ENCODE measurements around the gene NSG2. TPM values are rescaled to one million over a fixed set of nuclear protein-coding genes. Genes with fewer than 3 reads are reported as not detected.
"Not testable (repeated sequence)": the region's sequence is repeated elsewhere in the genome, so short reads cannot be mapped to it uniquely, and the experiment has no call there.

Gene NSG2
- total RNA-seq, 1 donor from 2014 or later, result not detected

DNA sequence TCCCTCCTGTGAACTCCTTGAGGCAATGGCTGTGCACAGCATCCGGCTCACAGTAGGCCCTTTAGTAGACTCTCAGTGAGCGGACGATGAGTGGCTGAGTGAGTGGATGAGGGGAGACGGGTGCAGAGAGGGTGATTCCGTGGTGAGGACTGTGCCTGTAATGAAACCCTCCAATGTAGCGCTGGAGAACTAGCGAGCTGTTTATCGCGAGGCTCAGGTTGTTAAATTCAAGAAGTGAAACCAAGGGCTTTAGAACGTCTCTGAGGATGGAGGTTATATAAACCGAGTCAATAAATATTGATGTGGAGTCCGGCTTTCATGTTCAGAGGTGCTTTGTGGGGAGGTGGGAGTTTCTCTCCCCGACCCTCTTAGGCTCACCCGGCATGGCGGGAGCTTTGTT is 53.2 kb downstream of the NSG2 start:
- intact Hi-C loops (cut with micrococcal nuclease), result no loop called here

GRCh38 chr5:174100490-174100889 is 55.0 kb downstream of the NSG2 start:
- intact Hi-C loops (cut with micrococcal nuclease), result no loop called here

DNA sequence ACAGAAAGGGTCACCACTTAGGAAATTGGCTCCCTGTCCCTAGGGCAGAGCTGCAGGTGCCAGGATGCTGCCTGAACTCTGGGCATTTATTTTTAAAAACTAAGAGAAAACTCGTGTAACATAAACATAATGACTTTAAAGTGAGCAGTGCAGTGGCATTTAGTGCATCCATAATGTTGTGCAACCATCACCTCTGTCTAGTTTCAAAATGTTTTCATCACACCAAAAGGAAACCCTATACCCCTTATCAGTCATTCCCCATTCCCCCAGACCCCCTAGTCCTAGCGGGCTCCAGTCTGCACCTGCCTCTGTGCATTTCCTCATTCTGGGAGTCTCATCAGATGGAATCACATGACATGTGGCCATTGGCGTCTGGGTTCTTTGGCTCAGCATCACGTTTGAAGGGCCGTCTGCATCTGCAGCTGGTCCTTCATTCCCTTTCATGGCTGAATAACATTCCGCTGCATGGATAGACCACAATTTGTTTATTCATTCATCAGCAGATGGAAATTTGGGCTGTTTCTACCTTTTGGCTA is 55.8 kb downstream of the NSG2 start:
- intact Hi-C loops (cut with micrococcal nuclease), result no loop called here

- intact Hi-C loops (cut with micrococcal nuclease), result not testable (repeated sequence)
These were observed 57.1 kb downstream of the NSG2 start for GRCh38 chr5:174102574-174102973.

GRCh38 chr5:174106997-174107655 is 61.6 kb downstream of the NSG2 start:
- intact Hi-C loops (cut with micrococcal nuclease), result no loop called here

- intact Hi-C loops (cut with micrococcal nuclease), result no loop called here
These were observed 63.2 kb downstream of the NSG2 start for GRCh38 chr5:174108745-174109144.

GRCh38 chr5:174109698-174110260 is 64.3 kb downstream of the NSG2 start:
- intact Hi-C loops (cut with micrococcal nuclease), result no loop called here

GRCh38 chr5:174110310-174110709 is 64.8 kb downstream of the NSG2 start:
- intact Hi-C loops (cut with micrococcal nuclease), result no loop called here

- intact Hi-C loops (cut with micrococcal nuclease), result no loop called here
These were observed 65.9 kb downstream of the NSG2 start for GRCh38 chr5:174111287-174111973.

GRCh38 chr5:174115226-174115625 is 69.7 kb downstream of the NSG2 start:
- intact Hi-C loops (cut with micrococcal nuclease), result no loop called here

DNA sequence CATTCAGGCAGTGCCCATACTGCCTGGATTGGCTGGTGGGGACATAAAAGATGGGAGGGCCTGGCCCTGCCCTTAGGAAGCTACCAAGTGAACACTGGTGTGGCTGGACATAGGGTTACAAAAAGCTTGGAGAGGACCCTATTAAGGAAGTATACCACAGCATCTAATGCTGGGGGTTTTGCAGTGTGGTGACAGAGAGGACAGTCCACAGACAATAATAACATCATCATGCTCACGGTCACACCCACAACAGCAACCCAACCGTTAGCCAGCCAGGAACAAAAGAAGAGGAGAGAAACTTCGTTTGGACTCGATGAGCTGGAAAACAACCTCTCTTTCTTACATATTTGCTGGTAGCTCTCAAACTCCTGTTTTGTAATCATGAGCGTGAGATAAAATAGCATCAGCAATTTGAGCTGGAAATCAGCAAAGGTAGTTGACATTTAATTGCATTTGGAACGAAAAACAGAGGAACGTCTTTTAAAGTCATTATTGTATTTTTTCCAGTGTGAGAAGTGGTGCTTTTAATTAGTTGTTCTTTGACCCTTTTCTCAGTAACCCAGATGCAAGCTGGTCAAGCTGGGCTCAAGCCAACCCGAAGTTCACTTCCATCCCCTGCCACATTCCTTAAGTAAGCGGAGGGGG is 73.4 kb downstream of the NSG2 start:
- intact Hi-C loops (cut with micrococcal nuclease), result no loop called here

DNA sequence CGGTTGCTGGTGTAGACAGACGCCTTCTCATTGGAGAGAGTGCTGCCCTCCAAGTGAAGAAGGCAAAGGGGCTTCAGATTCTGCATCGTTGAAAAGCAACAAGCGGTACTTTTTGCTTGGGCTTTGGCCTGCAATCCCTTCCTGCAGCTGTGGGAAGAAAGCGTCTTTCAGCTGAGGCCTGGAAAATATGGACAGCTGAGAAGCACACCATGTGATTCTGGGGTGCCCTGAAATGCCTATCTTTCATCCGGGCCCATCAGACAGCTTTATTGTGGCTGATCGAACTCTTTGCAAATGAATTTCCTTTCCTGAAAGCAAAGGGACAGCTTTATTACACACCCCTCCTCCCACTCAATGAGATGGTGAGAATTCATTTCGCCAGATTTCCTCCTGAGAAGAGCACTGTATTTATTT is 74.0 kb downstream of the NSG2 start:
- intact Hi-C loops (cut with micrococcal nuclease), result no loop called here

DNA sequence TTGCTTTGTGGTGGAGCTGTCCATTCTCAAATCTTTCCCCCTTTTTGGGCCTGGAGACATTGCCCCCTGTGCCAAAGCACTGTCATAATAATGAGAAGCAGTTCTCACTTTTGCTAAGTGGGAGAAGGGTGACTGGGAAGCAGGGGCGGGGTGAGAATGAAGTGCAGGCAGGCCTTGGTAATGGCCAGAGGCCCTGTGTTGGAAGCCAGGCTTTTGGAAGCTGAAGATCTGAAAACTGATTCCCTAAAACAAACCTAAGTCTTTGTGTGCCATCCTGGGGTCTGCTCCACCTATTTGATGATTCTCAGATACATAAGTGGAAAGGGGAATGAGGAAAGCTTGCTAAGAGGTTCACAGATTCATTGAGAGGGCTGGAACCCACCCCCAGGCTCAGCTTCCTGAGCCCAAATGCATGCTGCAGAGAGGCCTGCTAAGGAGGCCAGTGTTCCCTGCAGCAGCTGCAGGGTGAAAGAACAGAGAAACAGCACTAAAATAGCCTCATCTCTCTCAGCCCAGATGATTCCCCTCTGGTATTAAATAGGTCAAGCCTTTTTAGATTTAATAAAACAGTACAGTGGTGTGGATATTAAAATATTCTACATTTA is 75.0 kb downstream of the NSG2 start:
- intact Hi-C loops (cut with micrococcal nuclease), result no loop called here

DNA sequence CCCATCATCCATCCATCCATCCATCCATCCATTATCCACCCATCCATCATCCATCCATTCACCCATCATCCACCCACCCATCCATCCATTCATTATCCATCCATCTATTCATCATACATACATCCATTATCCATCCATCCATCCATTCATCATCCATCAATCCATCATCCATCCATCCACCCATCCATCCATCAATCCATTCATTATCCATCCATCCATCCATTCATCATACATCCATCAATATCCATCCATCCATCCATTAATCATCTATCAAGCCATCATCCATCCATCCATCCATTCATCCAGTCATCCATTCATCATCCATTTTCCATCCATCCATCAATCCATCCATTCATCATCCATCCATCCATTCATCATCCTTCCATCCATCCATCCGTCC is 89.0 kb downstream of the NSG2 start:
- intact Hi-C loops (cut with micrococcal nuclease), result no loop called here

DNA sequence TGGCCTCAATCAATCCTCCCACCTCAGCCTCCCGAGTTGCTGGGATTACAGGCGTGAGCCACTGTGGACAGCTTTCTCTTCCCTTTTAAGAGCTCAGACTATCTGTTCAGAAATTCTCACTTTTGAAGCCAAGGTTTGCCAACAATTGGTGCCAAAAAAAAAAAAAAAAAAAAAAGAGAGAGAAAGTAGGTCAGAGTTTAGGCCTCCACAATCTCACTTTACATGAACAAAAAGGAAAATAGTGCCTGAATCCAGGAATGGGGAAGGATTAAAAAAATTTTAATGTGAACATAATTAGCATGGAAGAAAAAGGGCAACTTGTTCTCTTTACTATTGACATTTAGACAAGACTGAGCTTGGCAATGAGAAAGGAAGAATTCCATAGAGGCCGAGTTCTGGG is 94.1 kb downstream of the NSG2 start:
- intact Hi-C loops (cut with micrococcal nuclease), result no loop called here

DNA sequence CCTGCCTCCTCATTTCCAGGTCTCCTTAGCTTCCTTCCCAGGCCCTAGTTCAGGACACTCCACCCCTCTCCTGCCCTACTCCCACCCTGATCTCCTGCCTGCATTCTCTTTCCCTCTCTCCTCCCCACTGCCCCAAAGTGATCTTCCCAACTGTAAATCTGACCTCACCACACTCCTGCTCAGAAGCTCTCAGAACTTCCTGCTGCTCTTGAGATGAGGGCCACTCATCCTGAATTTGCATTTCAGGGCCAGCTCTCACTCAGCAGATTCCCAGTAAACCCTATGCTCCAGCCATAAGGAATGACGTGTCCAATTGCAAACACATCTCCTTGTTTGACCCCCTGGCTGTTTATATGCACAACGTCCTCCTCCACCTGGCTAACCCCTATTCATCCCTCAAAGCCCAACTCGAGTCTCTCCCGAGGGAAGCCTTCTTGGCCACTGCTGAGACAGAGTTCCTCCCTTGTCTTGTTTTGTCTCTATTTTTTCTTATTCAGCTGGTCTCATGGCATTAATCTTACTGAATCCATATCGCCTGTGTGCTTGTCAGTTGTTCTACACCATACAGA is 95.0 kb downstream of the NSG2 start:
- intact Hi-C loops (cut with micrococcal nuclease), result no loop called here

DNA sequence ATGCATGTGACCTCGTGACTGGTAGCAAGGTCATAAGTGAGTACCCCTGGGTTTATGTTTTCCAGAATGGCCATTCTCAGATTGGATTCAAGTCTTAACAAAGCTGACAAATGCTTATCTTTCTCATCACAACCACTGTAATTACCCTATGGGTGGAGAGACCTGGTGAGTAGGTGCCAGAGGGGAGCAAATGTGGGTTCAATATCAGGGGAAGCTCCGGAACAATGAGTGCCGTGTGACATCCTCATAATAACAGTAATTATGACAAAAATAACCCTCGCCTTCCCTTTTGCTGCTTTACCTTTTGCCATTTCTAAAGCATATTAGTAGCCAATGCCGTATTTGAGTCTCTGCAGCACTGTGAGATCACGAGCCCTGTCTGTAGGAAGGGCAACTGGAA is 95.9 kb downstream of the NSG2 start:
- intact Hi-C loops (cut with micrococcal nuclease), result no loop called here

DNA sequence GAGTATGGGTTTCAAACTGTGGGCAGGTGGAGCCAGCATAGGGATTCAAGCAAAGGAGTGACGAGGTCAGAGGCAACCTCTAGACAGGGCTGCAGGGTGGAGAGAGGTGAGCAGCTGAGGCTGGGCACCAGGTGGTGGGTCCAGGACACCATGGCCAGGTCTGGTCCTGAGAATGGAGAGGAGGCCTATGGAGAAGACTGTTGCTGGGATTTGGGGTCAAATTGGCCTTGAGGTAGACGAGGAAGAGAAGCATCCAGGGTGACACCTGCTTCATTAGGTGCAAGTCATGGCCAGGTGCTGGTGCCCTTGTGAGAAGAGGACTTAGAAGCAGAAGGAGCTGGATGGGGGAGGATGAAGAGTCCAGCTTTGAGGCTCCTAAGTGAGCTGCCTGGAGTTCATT is 99.6 kb downstream of the NSG2 start:
- intact Hi-C loops (cut with micrococcal nuclease), result no loop called here

DNA sequence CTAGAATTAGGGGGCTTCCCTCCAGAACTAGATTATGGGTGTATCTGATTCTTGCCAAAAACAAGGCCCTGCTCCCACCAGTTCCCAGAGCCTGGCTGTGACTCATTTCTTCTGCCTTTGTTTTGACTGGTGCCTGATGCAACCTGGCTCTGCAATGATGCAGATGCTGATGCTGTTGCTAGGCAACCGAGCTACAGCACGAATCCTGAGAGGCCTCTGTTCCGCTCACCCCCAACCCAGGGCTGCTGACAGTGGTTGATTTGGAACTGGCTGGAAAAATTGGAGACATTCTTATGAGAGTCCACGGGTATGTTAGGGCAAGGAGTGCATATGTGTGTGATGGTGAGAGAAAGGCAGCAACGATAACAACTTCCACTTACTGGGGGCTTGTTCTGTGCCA is 100.3 kb downstream of the NSG2 start:
- intact Hi-C loops (cut with micrococcal nuclease), result no loop called here

DNA sequence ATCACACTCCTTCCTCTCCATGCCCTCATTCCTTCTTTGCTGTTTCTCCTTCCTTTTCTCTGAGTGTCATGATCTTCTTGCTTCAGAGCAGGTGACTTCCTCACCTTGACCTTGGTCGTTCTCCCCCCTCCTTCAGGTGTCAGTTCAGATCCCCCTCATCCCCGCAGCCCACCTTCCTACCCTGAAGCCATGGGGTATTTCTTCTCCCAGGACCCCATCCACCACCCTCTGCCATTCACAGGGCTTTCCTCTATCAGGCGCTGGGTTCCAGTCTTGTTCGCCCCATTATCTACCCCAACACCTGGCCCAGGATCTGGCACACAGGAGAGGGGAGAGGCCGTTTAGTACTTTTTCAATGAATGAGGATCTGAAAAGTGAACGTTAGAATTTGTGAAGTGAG is 101.0 kb downstream of the NSG2 start:
- intact Hi-C loops (cut with micrococcal nuclease), result no loop called here

DNA sequence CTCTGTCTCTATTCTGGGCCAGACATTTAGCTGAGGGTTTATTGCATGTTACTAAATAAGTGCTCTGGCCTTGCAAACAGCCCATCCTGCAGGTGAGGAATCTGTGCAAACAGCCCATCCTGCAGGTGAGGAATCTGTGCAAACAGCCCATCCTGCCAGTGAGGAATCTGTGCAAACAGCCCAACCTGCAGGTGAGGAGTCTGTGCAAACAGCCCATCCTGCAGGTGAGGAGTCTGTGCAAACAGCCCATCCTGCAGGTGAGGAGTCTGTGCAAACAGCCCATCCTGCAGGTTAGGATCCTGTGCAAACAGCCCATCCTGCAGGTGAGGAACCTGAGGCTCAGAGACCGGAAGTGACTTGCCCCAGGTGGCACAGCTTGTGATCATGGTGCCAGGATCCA is 101.5 kb downstream of the NSG2 start:
- intact Hi-C loops (cut with micrococcal nuclease), result not testable (repeated sequence)

Data from T-helper 2 cell treated with Interferon-gamma antibody and Interleukin-4, amounts not matched to agents 100 ng/mL and 5 ng/mL, for 36 hours (primary cell).